ENCODE data around the gene GLRA3. TPM values are rescaled to one million over a fixed set of nuclear protein-coding genes. Genes with fewer than 3 reads are reported as not detected.

The GLRA3 gene
- total RNA-seq, 4 donors from 2014 or later: not detected

- in situ Hi-C loops (cut with MboI; ENCODE audit: low sequenced_read_pairs in 4 of 4) (no loop called here), intact Hi-C loops (cut with DNase I; ENCODE audit: low total_unique reads) (no loop called here)
- peaks cover 0 to 3% of the 10 kb centered on the region in 2 donors for H3K4me1 ChIP-seq
- H3K27ac ChIP-seq: no peak overlapping the region
- DNase-seq (no peak), ATAC-seq (no peak)
- H3K9me3 ChIP-seq: no peaks in the 10 kb centered on the region
- H3K27me3 ChIP-seq: no peaks in the 10 kb centered on the region
- TF ChIP-seq POLR2A (IDR thresholded peaks at IDR 0.05) (no peak), CTCF (IDR thresholded peaks at IDR 0.05 in 4 of 5, conservative IDR thresholded peaks at IDR 0.05 in 1 of 5) (peak in 4 of 5 experiments; percentile 7 to 47 (median 36))
- no peaks in the 10 kb centered on the region for H3K36me3 ChIP-seq
- no peak overlapping the region for H3K4me3 ChIP-seq
Measured at GRCh38 chr4:174714393-174715211, 114.4 kb downstream of the GLRA3 start.

- Histone ChIP-seq H3K9me3 (no peaks in the 10 kb centered on the region), H3K27me3 (no peaks in the 10 kb centered on the region), H3K4me1 (peaks cover 0 to 3% of the 10 kb centered on the region in 2 donors), H3K4me3 (no peak overlapping the region), H3K36me3 (no peaks in the 10 kb centered on the region), H3K27ac (no peak overlapping the region)
- no peak for ATAC-seq
- in situ Hi-C loops (cut with MboI; ENCODE audit: low sequenced_read_pairs in 4 of 4) (no loop called here), intact Hi-C loops (cut with DNase I; ENCODE audit: low total_unique reads) (loop anchor here (2.0 kb wide), 1 partner anchor 349 kb away; no protein-coding TSS in a partner anchor)
- DNase-seq: no peak
- TF ChIP-seq POLR2A (IDR thresholded peaks at IDR 0.05): no peak
- TF ChIP-seq CTCF (IDR thresholded peaks at IDR 0.05 in 4 of 5, conservative IDR thresholded peaks at IDR 0.05 in 1 of 5): no peak
Measured at GRCh38 chr4:174713821-174714220, 115.2 kb downstream of the GLRA3 start.

GRCh38 chr4:174713181-174713580 lies 115.9 kb downstream of the GLRA3 start:
- intact Hi-C loops (cut with DNase I; ENCODE audit: low total_unique reads) (loop anchor here (2.0 kb wide), 1 partner anchor 348 kb away; no protein-coding TSS in a partner anchor), in situ Hi-C loops (cut with MboI; ENCODE audit: low sequenced_read_pairs in 4 of 4) (no loop called here)
- Histone ChIP-seq H3K9me3 (no peaks in the 10 kb centered on the region), H3K27ac (no peak overlapping the region), H3K4me1 (peaks cover 0 to 3% of the 10 kb centered on the region in 2 donors), H3K27me3 (no peaks in the 10 kb centered on the region), H3K36me3 (no peaks in the 10 kb centered on the region), H3K4me3 (no peak overlapping the region)
- no peak for ATAC-seq
- DNase-seq: no peak
- TF ChIP-seq POLR2A (IDR thresholded peaks at IDR 0.05) (no peak), CTCF (IDR thresholded peaks at IDR 0.05 in 4 of 5, conservative IDR thresholded peaks at IDR 0.05 in 1 of 5) (no peak)

GRCh38 chr4:174709526-174709925 lies 119.5 kb downstream of the GLRA3 start:
- intact Hi-C loops (cut with DNase I; ENCODE audit: low total_unique reads) (no loop called here), in situ Hi-C loops (cut with MboI; ENCODE audit: low sequenced_read_pairs in 4 of 4) (no loop called here)
- DNase-seq: no peak
- no peak overlapping the region for H3K27ac ChIP-seq
- H3K4me3 ChIP-seq: no peak overlapping the region
- H3K9me3 ChIP-seq: no peaks in the 10 kb centered on the region
- no peak for TF ChIP-seq POLR2A (IDR thresholded peaks at IDR 0.05)
- TF ChIP-seq CTCF (IDR thresholded peaks at IDR 0.05 in 4 of 5, conservative IDR thresholded peaks at IDR 0.05 in 1 of 5): no peak
- no peaks in the 10 kb centered on the region for H3K4me1 ChIP-seq
- no peak for ATAC-seq
- no peaks in the 10 kb centered on the region for H3K36me3 ChIP-seq
- no peaks in the 10 kb centered on the region for H3K27me3 ChIP-seq
